Nasal cavity respiratory epithelium epithelial cell of viscerocranial mucosa (primary cell): ENCODE measurements around the gene GNPTAB. TPM values are rescaled to one million over a fixed set of nuclear protein-coding genes. Genes with fewer than 3 reads are reported as not detected.

Experiments used
- total RNA-seq: library from RNA; depleted of rRNA; stranded (reverse); fragments of >200 nt; gene quantifications from 2 replicates; pipeline ENCODE4 v1.2.3, GENCODE V29; 2014

Gene GNPTAB
- total RNA-seq = 22.2 and 41.9 TPM in 2 replicates

GRCh38 chr12:101830367-101831325, at the start of gene GNPTAB:
Gene GNPTAB (minus strand): TSS chr12:101830959. CDS start chr12:101830675, 284 bp downstream.

GRCh38 chr12:101876861-101877805, 46.4 kb upstream of the GNPTAB start, which contains the start of gene DRAM1:
Gene DRAM1 (plus strand): TSS chr12:101877580. CDS start chr12:101877790, 210 bp downstream.

GRCh38 chr12:101738920-101739665, 91.7 kb downstream of the GNPTAB start, which contains the start of gene SYCP3:
Gene SYCP3 (minus strand): TSS chr12:101739462. CDS start chr12:101737935, 1,527 bp downstream.

GRCh38 chr12:101697197-101697929, 133.4 kb downstream of the GNPTAB start, which contains the start of gene CHPT1:
Gene CHPT1 (plus strand): TSS chr12:101697640. CDS start chr12:101697862, 222 bp downstream.

Other genes with a start within 250 kb of the GNPTAB start
- gene MYBPC1, start 236.0 kb downstream of the GNPTAB start, total RNA-seq = not detected in 2 replicates
- 3.4 and 10.3 TPM in 2 replicates for gene CHPT1, start 133.3 kb downstream of the GNPTAB start, total RNA-seq
- gene SYCP3, start 91.5 kb downstream of the GNPTAB start, total RNA-seq = under 0.01 and 0.36 TPM in 2 replicates
- gene DRAM1, start 46.6 kb upstream of the GNPTAB start, total RNA-seq = 6.5 and 20.0 TPM in 2 replicates
- gene WASHC3, start 231.0 kb upstream of the GNPTAB start, total RNA-seq = 46.3 and 61.9 TPM in 2 replicates